GM23338 (cell line): ENCODE measurements around the gene BAHCC1. TPM values are rescaled to one million over a fixed set of nuclear protein-coding genes. Genes with fewer than 3 reads are reported as not detected.

Experiments
- ATAC-seq: fragments of 200-7000 bp; cut with Tn5 transposase; 3 replicates; pipeline ENCODE4 v1.9.1; 2020
- DNase-seq: peaks from one replicate; pipeline ENCODE4 v3.0.0-alpha.2; 2015; ENCODE audit warnings: low spot score
- H2AFZ ChIP-seq: fragments of 200-600 bp; sonication (generic); 2 replicates; pipeline ENCODE4 v1.8.0; 2016; ENCODE audit warnings: antibody characterized with exemption, mild to moderate bottlenecking, moderate library complexity
- H3F3A ChIP-seq: fragments of 200-600 bp; sonication (generic); replicated peaks from 2 replicates; pipeline ENCODE4 v1.8.0; 2017; ENCODE audit warnings: antibody characterized with exemption, mixed run types, low read depth
- H3K27ac ChIP-seq: fragments of 200-600 bp; sonication (generic); 2 replicates; pipeline ENCODE4 v1.6.1; 2016; ENCODE audit warnings: low read depth
- H3K27me3 ChIP-seq: fragments of 200-600 bp; sonication (generic); 2 replicates; pipeline ENCODE4 v1.8.0; 2016; ENCODE audit warnings: mild to moderate bottlenecking, mixed run types, moderate library complexity; ENCODE audit not compliant: insufficient read depth
- H3K36me3 ChIP-seq: fragments of 200-600 bp; sonication (generic); 2 replicates; pipeline ENCODE4 v1.8.0; 2016; ENCODE audit warnings: mild to moderate bottlenecking; ENCODE audit not compliant: insufficient read depth
- H3K4me1 ChIP-seq: fragments of 200-600 bp; sonication (generic); 2 replicates; pipeline ENCODE4 v1.8.0; 2016; ENCODE audit warnings: mild to moderate bottlenecking, moderate library complexity; ENCODE audit not compliant: insufficient read depth
- H3K4me2 ChIP-seq: fragments of 200-600 bp; sonication (generic); 2 replicates; pipeline ENCODE4 v1.7.1; 2017; ENCODE audit warnings: mixed run types
- H3K4me3 ChIP-seq: fragments of 200-600 bp; sonication (generic); 2 replicates; pipeline ENCODE4 v1.6.1; 2016; ENCODE audit warnings: mixed run types
- H3K79me2 ChIP-seq: fragments of 200-600 bp; sonication (generic); replicated peaks from 2 replicates; pipeline ENCODE4 v1.8.0; 2017; ENCODE audit warnings: mild to moderate bottlenecking; ENCODE audit not compliant: insufficient read depth
- H3K9me2 ChIP-seq: fragments of 200-600 bp; sonication (generic); 2 replicates; pipeline ENCODE4 v1.8.0; 2017; ENCODE audit not compliant: insufficient read depth
- H4K20me1 ChIP-seq: fragments of 200-600 bp; sonication (generic); replicated peaks from 2 replicates; pipeline ENCODE4 v1.8.0; 2017; ENCODE audit warnings: mild to moderate bottlenecking; ENCODE audit not compliant: insufficient read depth
- H3K27ac Mint-ChIP-seq: 2 replicates; pipeline ENCODE4 v1.8.0; 2020; ENCODE audit warnings: inconsistent platforms, mild to moderate bottlenecking, moderate library complexity, mixed read lengths
- H3K27me3 Mint-ChIP-seq: 3 replicates; pipeline ENCODE4 v1.8.0; 2022; ENCODE audit warnings: low read depth, mild to moderate bottlenecking, moderate library complexity, mixed read lengths, inconsistent platforms; ENCODE audit not compliant: insufficient read depth, poor library complexity
- H3K36me3 Mint-ChIP-seq: 3 replicates; pipeline ENCODE4 v1.8.0; 2021; ENCODE audit warnings: low read depth, mild to moderate bottlenecking, inconsistent platforms, moderate library complexity, mixed read lengths
- H3K4me1 Mint-ChIP-seq: 3 replicates; pipeline ENCODE4 v1.8.0; 2020; ENCODE audit warnings: mild to moderate bottlenecking, inconsistent platforms, mixed read lengths
- H3K4me3 Mint-ChIP-seq: 3 replicates; pipeline ENCODE4 v1.8.0; 2021; ENCODE audit warnings: moderate library complexity, mild to moderate bottlenecking, inconsistent platforms, mixed read lengths
- H3K9me3 Mint-ChIP-seq: 3 replicates; pipeline ENCODE4 v1.8.0; 2020; ENCODE audit warnings: moderate library complexity, mild to moderate bottlenecking, inconsistent platforms, mixed read lengths
- CREB1 ChIP-seq: fragments of 250-450 bp; sonication (Bioruptor Pico); IDR thresholded peaks from 2 replicates; pipeline ENCODE4 v1.5.0; 2020; ENCODE audit warnings: low read depth, mild to moderate bottlenecking, moderate library complexity
- EZH2 ChIP-seq: fragments of 200-600 bp; sonication (generic); IDR thresholded peaks from one replicate; pipeline ENCODE4 v1.8.0; 2017; ENCODE audit warnings: antibody characterized with exemption, mild to moderate bottlenecking, low read depth; ENCODE audit not compliant: unreplicated experiment
- JUNB ChIP-seq: IDR thresholded peaks from one replicate; pipeline ENCODE4 v1.6.1; 2016; ENCODE audit warnings: antibody characterized with exemption; ENCODE audit not compliant: unreplicated experiment
- NANOG ChIP-seq: IDR thresholded peaks from 2 replicates; pipeline ENCODE4 v1.6.1; 2016; ENCODE audit warnings: antibody characterized with exemption, borderline replicate concordance
- STAT1 ChIP-seq: IDR thresholded peaks from one replicate; pipeline ENCODE4 v1.6.1; 2016; ENCODE audit warnings: antibody characterized with exemption; ENCODE audit not compliant: unreplicated experiment
- ZNF114 ChIP-seq: fragments of 250-450 bp; sonication (Bioruptor Pico); IDR thresholded peaks from 2 replicates; pipeline ENCODE4 v1.5.0; 2020; ENCODE audit warnings: mild to moderate bottlenecking, moderate library complexity
- polyA plus RNA-seq: library from polyadenylated mRNA; unstranded; fragments of >200 nt; fragmentation: Nextera tagmentation; extraction: Ambion mirVana; gene quantifications from 2 replicates; pipeline ENCODE4 v1.2.1, GENCODE V29; 2016
- total RNA-seq: library from RNA; depleted of rRNA; stranded (reverse); fragments of >200 nt; shearing (Covaris generic); gene quantifications from 2 replicates; pipeline ENCODE4 v1.2.3, GENCODE V29; 2014
- TF ChIP-seq, protein P1 (sequence below): IDR thresholded peaks from one replicate; pipeline ENCODE4 v1.6.1; 2018; ENCODE audit warnings: antibody characterized with exemption; ENCODE audit not compliant: unreplicated experiment

BAHCC1 gene
- total and polyA plus RNA-seq, 2 experiments from 2014 or later = 0.24 to 1.1 TPM

GRCh38 chr17:81395600-81396277 is 482 bp downstream of the BAHCC1 start:
- Mint-ChIP-seq H3K9me3 (peaks cover 3% of the 10 kb centered on the region; the same call in 2 of the 3 replicates), H3K4me3 (peak overlapping the region; percentile 65), H3K27ac (no peak overlapping the region), H3K27me3 (peaks cover 69% of the 10 kb centered on the region), H3K4me1 (peaks cover 43% of the 10 kb centered on the region), H3K36me3 (peaks cover 2% of the 10 kb centered on the region; the same call in 1 of the 3 replicates)
- peaks cover 10% of the 10 kb centered on the region for H4K20me1 ChIP-seq
- no peak overlapping the region for H3K27ac ChIP-seq
- no peaks in the 10 kb centered on the region for H3K79me2 ChIP-seq
- TF ChIP-seq JUNB (no peak), EZH2 (peak; percentile 63)
- no peak for DNase-seq
- no peak overlapping the region for H2AFZ ChIP-seq
- peaks cover 14% of the 10 kb centered on the region for H3F3A ChIP-seq
- H3K36me3 ChIP-seq = no peaks in the 10 kb centered on the region
- H3K4me3 ChIP-seq = peak overlapping the region; percentile 65
- H3K4me1 ChIP-seq = peaks cover 45% of the 10 kb centered on the region
- ATAC-seq = no peak
- H3K27me3 ChIP-seq = peaks cover 84% of the 10 kb centered on the region
- peak overlapping the region; percentile 71 for H3K4me2 ChIP-seq
- no peaks in the 10 kb centered on the region for H3K9me2 ChIP-seq

GRCh38 chr17:81396278-81396721 is 1.0 kb downstream of the BAHCC1 start:
- H3K4me3 ChIP-seq = peak overlapping the region; percentile 65
- Mint-ChIP-seq H3K27me3 (peaks cover 69% of the 10 kb centered on the region), H3K36me3 (peaks cover 2% of the 10 kb centered on the region; the same call in 1 of the 3 replicates), H3K4me3 (peak overlapping the region; percentile 60; the same call in 1 of the 3 replicates), H3K27ac (no peak overlapping the region), H3K9me3 (peaks cover 3% of the 10 kb centered on the region; the same call in 2 of the 3 replicates), H3K4me1 (peaks cover 45% of the 10 kb centered on the region)
- H3K36me3 ChIP-seq = no peaks in the 10 kb centered on the region
- ATAC-seq = no peak
- peak overlapping the region; percentile 71 for H3K4me2 ChIP-seq
- peaks cover 45% of the 10 kb centered on the region for H3K4me1 ChIP-seq
- H3K27me3 ChIP-seq = peaks cover 84% of the 10 kb centered on the region
- H3K79me2 ChIP-seq = no peaks in the 10 kb centered on the region
- no peak for DNase-seq
- no peaks in the 10 kb centered on the region for H3K9me2 ChIP-seq
- peaks cover 10% of the 10 kb centered on the region for H4K20me1 ChIP-seq
- peak overlapping the region; percentile 52 for H2AFZ ChIP-seq
- no peak overlapping the region for H3K27ac ChIP-seq
- H3F3A ChIP-seq = peaks cover 16% of the 10 kb centered on the region
- no peak for TF ChIP-seq STAT1

DNA sequence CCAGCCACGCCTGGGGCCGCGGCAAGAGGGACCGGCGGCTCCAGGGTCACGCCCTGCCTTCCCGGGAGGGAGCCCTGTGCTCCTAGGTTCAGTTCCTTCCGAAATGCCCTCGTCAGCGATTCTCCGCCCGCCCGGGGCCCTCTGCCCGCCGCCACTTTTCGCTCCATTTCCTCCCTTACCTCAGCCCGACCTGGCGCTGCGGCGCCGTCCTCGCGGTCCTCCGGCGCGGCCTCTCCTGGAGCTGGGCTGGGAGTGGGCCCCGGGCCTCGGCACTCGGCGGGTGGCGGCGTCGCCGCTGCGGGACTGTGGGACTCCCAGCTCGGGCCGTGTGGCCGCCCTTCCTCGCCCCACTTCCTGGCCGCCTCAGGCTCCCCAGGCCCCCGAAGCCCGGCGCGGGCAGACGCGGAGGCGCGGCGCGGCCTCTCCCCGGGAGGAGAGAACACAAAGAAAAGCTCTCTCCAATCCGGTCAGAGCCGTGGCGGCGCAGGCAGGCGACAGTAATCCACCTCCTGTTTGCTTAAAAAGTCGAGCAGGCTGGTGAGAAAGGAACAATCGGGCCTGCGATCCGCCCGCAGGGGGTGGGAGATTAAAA is 1.6 kb downstream of the BAHCC1 start:
- H3K79me2 ChIP-seq = no peaks in the 10 kb centered on the region
- H3K9me2 ChIP-seq = no peaks in the 10 kb centered on the region
- peak overlapping the region; percentile 71 for H3K4me2 ChIP-seq
- H3K4me3 ChIP-seq = peak overlapping the region; percentile 65
- Mint-ChIP-seq H3K4me1 (peaks cover 45% of the 10 kb centered on the region), H3K27ac (no peak overlapping the region), H3K27me3 (peaks cover 69% of the 10 kb centered on the region), H3K36me3 (peaks cover 2% of the 10 kb centered on the region; the same call in 1 of the 3 replicates), H3K4me3 (peak overlapping the region; percentile 60), H3K9me3 (peaks cover 3% of the 10 kb centered on the region; the same call in 2 of the 3 replicates)
- ATAC-seq = peak; percentile 8
- peaks cover 7% of the 10 kb centered on the region for H4K20me1 ChIP-seq
- no peaks in the 10 kb centered on the region for H3K36me3 ChIP-seq
- H3K27ac ChIP-seq = peak overlapping the region; percentile 30; the same call in 1 of the 2 replicates
- DNase-seq = peak; percentile 85
- peaks cover 47% of the 10 kb centered on the region for H3K4me1 ChIP-seq
- H3K27me3 ChIP-seq = peaks cover 84% of the 10 kb centered on the region
- H2AFZ ChIP-seq = peak overlapping the region; percentile 52
- H3F3A ChIP-seq = peaks cover 16% of the 10 kb centered on the region
- no peak for TF ChIP-seq JUNB
- TF ChIP-seq EZH2 = peak; percentile 79
- TF ChIP-seq ZNF114 = no peak
- TF ChIP-seq STAT1 = no peak
- TF ChIP-seq, protein P1, sequence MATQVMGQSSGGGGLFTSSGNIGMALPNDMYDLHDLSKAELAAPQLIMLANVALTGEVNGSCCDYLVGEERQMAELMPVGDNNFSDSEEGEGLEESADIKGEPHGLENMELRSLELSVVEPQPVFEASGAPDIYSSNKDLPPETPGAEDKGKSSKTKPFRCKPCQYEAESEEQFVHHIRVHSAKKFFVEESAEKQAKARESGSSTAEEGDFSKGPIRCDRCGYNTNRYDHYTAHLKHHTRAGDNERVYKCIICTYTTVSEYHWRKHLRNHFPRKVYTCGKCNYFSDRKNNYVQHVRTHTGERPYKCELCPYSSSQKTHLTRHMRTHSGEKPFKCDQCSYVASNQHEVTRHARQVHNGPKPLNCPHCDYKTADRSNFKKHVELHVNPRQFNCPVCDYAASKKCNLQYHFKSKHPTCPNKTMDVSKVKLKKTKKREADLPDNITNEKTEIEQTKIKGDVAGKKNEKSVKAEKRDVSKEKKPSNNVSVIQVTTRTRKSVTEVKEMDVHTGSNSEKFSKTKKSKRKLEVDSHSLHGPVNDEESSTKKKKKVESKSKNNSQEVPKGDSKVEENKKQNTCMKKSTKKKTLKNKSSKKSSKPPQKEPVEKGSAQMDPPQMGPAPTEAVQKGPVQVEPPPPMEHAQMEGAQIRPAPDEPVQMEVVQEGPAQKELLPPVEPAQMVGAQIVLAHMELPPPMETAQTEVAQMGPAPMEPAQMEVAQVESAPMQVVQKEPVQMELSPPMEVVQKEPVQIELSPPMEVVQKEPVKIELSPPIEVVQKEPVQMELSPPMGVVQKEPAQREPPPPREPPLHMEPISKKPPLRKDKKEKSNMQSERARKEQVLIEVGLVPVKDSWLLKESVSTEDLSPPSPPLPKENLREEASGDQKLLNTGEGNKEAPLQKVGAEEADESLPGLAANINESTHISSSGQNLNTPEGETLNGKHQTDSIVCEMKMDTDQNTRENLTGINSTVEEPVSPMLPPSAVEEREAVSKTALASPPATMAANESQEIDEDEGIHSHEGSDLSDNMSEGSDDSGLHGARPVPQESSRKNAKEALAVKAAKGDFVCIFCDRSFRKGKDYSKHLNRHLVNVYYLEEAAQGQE = no peak
- TF ChIP-seq CREB1 (CRISPR knock-in tag) = no peak
- no peak for TF ChIP-seq NANOG
